Astrocyte (in vitro differentiated cells and primary cell): ENCODE measurements around the gene FHOD1. TPM values are rescaled to one million over a fixed set of nuclear protein-coding genes. Genes with fewer than 3 reads are reported as not detected.

ENCODE experiments used
- DNase-seq: peaks from one replicate; pipeline ENCODE4 v3.0.0-alpha.2; 2010; ENCODE audit warnings: low read depth
- FAIRE-seq: peaks from 2 replicates; lab custom pipeline; 2011; peaks lifted over from hg19 to GRCh38; lab: Jason Lieb, UNC
- H2AFZ ChIP-seq: 2 replicates; pipeline ENCODE4 v1.6.0; 2012; ENCODE audit warnings: low read depth, low read length, inconsistent platforms
- H3K27ac ChIP-seq: 2 replicates; pipeline ENCODE4 v1.5.1; 2011; ENCODE audit warnings: low read depth, low read length, inconsistent platforms
- H3K27me3 ChIP-seq: 2 replicates; pipeline ENCODE4 v1.6.0; 2011; ENCODE audit warnings: low read length, inconsistent platforms; ENCODE audit not compliant: insufficient read depth
- H3K36me3 ChIP-seq: 2 replicates; pipeline ENCODE4 v1.5.1; 2011; ENCODE audit warnings: low read length, inconsistent platforms; ENCODE audit not compliant: insufficient read depth
- H3K4me1 ChIP-seq: 2 replicates; pipeline ENCODE4 v1.5.1; 2011; ENCODE audit warnings: low read length, inconsistent platforms; ENCODE audit not compliant: insufficient read depth
- H3K4me2 ChIP-seq: 2 replicates; pipeline ENCODE4 v1.6.0; 2012; ENCODE audit warnings: low read length, inconsistent platforms
- H3K4me3 ChIP-seq: 2 replicates; pipeline ENCODE4 v1.5.1; 2011; ENCODE audit warnings: low read depth, mild to moderate bottlenecking, low read length, inconsistent platforms; ENCODE audit not compliant: insufficient read depth
- H3K79me2 ChIP-seq: 2 replicates; pipeline ENCODE4 v1.6.0; 2012; ENCODE audit warnings: mild to moderate bottlenecking, low read length, inconsistent platforms; ENCODE audit not compliant: insufficient read depth
- H3K9ac ChIP-seq: 2 replicates; pipeline ENCODE4 v1.6.0; 2012; ENCODE audit warnings: mild to moderate bottlenecking, low read length, inconsistent platforms
- H3K9me3 ChIP-seq: 2 replicates; pipeline ENCODE4 v1.5.1; 2012; ENCODE audit warnings: low read depth, mild to moderate bottlenecking, low read length, inconsistent platforms; ENCODE audit not compliant: insufficient read depth
- H4K20me1 ChIP-seq: 2 replicates; pipeline ENCODE4 v1.6.0; 2012; ENCODE audit warnings: low read length, inconsistent platforms; ENCODE audit not compliant: insufficient read depth
- H3K27ac Mint-ChIP-seq: one replicate; pipeline ENCODE4 v1.8.0; 2021; ENCODE audit warnings: mild to moderate bottlenecking, mixed read lengths; ENCODE audit not compliant: unreplicated experiment
- H3K27me3 Mint-ChIP-seq: one replicate; pipeline ENCODE4 v1.8.0; 2021; ENCODE audit warnings: low read depth, mixed read lengths; ENCODE audit not compliant: unreplicated experiment
- H3K36me3 Mint-ChIP-seq: one replicate; pipeline ENCODE4 v1.8.0; 2021; ENCODE audit warnings: low read depth, mixed read lengths; ENCODE audit not compliant: unreplicated experiment
- H3K4me1 Mint-ChIP-seq: one replicate; pipeline ENCODE4 v1.8.0; 2021; ENCODE audit warnings: low read depth, mixed read lengths; ENCODE audit not compliant: unreplicated experiment
- H3K4me3 Mint-ChIP-seq: one replicate; pipeline ENCODE4 v1.8.0; 2021; ENCODE audit warnings: mild to moderate bottlenecking, moderate library complexity, mixed read lengths; ENCODE audit not compliant: unreplicated experiment
- H3K9me3 Mint-ChIP-seq: one replicate; pipeline ENCODE4 v1.8.0; 2021; ENCODE audit warnings: mild to moderate bottlenecking, mixed read lengths; ENCODE audit not compliant: unreplicated experiment
- EZH2 ChIP-seq: IDR thresholded peaks from 2 replicates; pipeline ENCODE4 v1.6.1; 2012; ENCODE audit warnings: mild to moderate bottlenecking, low read length, inconsistent platforms; ENCODE audit not compliant: insufficient read depth
- total RNA-seq: library from RNA; stranded (reverse); gene quantifications from 2 replicates; pipeline ENCODE4 v1.2.1, GENCODE V29; 2021
- TF ChIP-seq, protein P1 (sequence below): IDR thresholded peaks from 2 replicates; pipeline ENCODE4 v1.5.1; 2011; ENCODE audit warnings: low read depth, mild to moderate bottlenecking, inconsistent platforms, low read length, moderate library complexity; ENCODE audit not compliant: insufficient read depth

The FHOD1 gene
- total RNA-seq, 1 donor from 2014 or later, result 38.1 TPM

DNA sequence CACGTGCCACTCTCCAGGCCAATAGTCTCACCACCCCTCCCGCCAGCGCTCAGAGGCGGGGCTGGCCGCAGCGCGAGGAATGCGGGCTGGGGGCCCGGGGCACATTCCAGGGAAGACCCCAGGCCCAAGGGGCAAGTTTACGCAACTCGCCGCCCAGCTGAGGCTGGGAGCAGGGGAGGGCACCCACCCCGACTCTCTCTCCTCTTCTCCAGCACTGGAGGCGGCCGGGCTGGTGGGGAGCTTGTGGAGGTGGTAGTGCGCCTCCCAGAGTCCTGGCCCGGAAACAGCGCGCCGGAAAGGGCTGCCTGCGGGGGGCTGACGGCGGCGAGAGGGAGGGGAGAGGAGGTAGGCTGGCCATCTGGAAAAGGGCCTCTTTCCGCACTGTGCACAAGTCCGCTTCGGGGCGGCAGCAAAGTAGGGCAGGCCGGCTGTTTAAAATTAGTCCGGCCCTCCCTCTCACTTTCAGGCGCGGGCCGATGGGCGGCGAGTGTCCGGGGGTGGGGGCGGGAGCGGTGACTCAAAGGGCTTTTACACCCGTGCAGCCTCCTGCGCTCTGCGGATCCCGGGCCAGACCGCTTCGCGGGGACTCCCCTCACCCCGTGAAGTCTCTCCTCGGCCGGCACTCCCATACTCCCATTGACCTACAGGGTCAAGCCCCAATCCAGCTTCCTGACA lies 1.1 kb downstream of the FHOD1 start:
- no peak for FAIRE-seq
- H3K27ac Mint-ChIP-seq, result peak overlapping the region; percentile 7

DNA sequence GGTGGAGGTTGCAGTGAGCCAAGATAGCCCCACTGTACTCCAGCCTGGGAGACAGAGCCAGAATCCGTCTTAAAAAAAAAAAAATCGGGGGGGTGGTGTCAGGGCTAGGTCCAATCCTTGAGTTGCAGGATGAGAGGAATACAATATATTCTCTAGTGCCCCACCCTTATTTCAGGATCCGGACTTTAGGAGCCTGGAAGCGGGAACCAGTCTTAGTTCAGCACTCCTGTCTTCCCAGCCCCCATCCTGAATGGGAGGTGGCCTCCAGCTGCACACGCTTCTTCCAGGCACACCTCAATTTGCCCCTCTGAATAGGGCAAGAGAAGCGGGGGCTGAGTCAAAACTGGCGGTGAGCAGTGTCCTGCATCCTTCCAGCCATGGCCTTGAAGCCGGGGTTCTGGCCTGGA lies 1.6 kb downstream of the FHOD1 start:
- Histone ChIP-seq H3K4me1 (peaks cover 67% of the 10 kb centered on the region), H3K27me3 (no peaks in the 10 kb centered on the region), H3K4me3 (peak overlapping the region; percentile 74), H4K20me1 (no peaks in the 10 kb centered on the region), H3K9me3 (no peaks in the 10 kb centered on the region), H3K4me2 (peak overlapping the region; percentile 95), H3K27ac (peak overlapping the region; percentile 72), H3K36me3 (no peaks in the 10 kb centered on the region), H2AFZ (peak overlapping the region; percentile 40), H3K9ac (peak overlapping the region; percentile 82), H3K79me2 (peaks cover 45% of the 10 kb centered on the region)
- Mint-ChIP-seq H3K4me3 (peak overlapping the region; percentile 89), H3K27me3 (peaks cover 8% of the 10 kb centered on the region), H3K9me3 (no peaks in the 10 kb centered on the region), H3K27ac (peak overlapping the region; percentile 96), H3K4me1 (peaks cover 37% of the 10 kb centered on the region), H3K36me3 (no peaks in the 10 kb centered on the region)
- no peak for FAIRE-seq
- TF ChIP-seq, protein P1, sequence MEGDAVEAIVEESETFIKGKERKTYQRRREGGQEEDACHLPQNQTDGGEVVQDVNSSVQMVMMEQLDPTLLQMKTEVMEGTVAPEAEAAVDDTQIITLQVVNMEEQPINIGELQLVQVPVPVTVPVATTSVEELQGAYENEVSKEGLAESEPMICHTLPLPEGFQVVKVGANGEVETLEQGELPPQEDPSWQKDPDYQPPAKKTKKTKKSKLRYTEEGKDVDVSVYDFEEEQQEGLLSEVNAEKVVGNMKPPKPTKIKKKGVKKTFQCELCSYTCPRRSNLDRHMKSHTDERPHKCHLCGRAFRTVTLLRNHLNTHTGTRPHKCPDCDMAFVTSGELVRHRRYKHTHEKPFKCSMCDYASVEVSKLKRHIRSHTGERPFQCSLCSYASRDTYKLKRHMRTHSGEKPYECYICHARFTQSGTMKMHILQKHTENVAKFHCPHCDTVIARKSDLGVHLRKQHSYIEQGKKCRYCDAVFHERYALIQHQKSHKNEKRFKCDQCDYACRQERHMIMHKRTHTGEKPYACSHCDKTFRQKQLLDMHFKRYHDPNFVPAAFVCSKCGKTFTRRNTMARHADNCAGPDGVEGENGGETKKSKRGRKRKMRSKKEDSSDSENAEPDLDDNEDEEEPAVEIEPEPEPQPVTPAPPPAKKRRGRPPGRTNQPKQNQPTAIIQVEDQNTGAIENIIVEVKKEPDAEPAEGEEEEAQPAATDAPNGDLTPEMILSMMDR, result no peak
- no peak for TF ChIP-seq EZH2
- DNase-seq, result no peak

More for the DNA sequence above, 1.1 kb downstream of the FHOD1 start:
- no peaks in the 10 kb centered on the region for H3K36me3 ChIP-seq
- H2AFZ ChIP-seq, result peak overlapping the region; percentile 40
- peaks cover 62% of the 10 kb centered on the region for H3K4me1 ChIP-seq
- no peaks in the 10 kb centered on the region for H3K9me3 Mint-ChIP-seq
- H4K20me1 ChIP-seq, result no peaks in the 10 kb centered on the region
- H3K27me3 Mint-ChIP-seq, result peaks cover 9% of the 10 kb centered on the region
- H3K36me3 Mint-ChIP-seq, result no peaks in the 10 kb centered on the region
- peaks cover 44% of the 10 kb centered on the region for H3K79me2 ChIP-seq
- peak overlapping the region; percentile 72 for H3K27ac ChIP-seq
- H3K4me1 Mint-ChIP-seq, result peaks cover 34% of the 10 kb centered on the region
- H3K9ac ChIP-seq, result peak overlapping the region; percentile 82
- H3K27me3 ChIP-seq, result no peaks in the 10 kb centered on the region
- H3K4me3 ChIP-seq, result peak overlapping the region; percentile 74
- TF ChIP-seq, protein P1, result peak; percentile 13
- TF ChIP-seq EZH2, result no peak
- DNase-seq, result peak; percentile 82
- H3K9me3 ChIP-seq, result no peaks in the 10 kb centered on the region
- H3K4me2 ChIP-seq, result peak overlapping the region; percentile 95
- H3K4me3 Mint-ChIP-seq, result peak overlapping the region; percentile 89

DNA sequence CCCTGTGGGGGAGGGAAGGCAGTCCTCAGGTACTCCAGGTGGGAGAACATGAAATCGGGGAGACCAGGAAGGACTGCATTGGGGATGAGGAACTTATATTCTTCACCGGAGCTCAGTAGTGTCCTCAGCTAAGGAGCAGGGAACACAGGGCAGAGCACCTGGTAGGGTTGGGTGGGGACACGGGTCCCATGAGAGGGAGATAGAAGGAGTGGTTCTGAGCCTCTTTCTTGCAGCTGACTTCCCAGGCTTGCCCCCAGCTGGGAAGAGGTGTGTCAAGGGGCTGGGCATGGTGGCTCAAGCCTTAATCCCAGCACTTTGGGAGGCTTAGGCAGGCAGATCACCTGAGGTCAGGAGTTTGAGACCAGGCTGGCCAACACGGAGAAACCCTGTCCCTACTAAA lies 2.1 kb downstream of the FHOD1 start:
- Histone ChIP-seq H3K27ac (peak overlapping the region; percentile 69), H3K4me1 (peaks cover 71% of the 10 kb centered on the region), H3K36me3 (no peaks in the 10 kb centered on the region), H3K9ac (peak overlapping the region; percentile 82), H3K4me2 (peak overlapping the region; percentile 95), H3K9me3 (no peaks in the 10 kb centered on the region), H4K20me1 (no peaks in the 10 kb centered on the region), H3K27me3 (no peaks in the 10 kb centered on the region), H3K4me3 (peak overlapping the region; percentile 74), H2AFZ (no peak overlapping the region), H3K79me2 (peaks cover 47% of the 10 kb centered on the region)
- Mint-ChIP-seq H3K4me1 (peaks cover 42% of the 10 kb centered on the region), H3K9me3 (no peaks in the 10 kb centered on the region), H3K27me3 (peaks cover 7% of the 10 kb centered on the region), H3K4me3 (peak overlapping the region; percentile 89), H3K36me3 (no peaks in the 10 kb centered on the region), H3K27ac (peak overlapping the region; percentile 96)
- FAIRE-seq (no peak), DNase-seq (no peak)
- TF ChIP-seq, protein P1, result no peak
- no peak for TF ChIP-seq EZH2
